IPS-15b (cell line): ENCODE measurements around the gene JMJD1C.

Source experiments
- H3K27me3 ChIP-seq: one replicate; pipeline ENCODE4 v1.6.1; 2013; ENCODE audit warnings: low read length; ENCODE audit not compliant: control insufficient read depth, insufficient read depth
- H3K36me3 ChIP-seq: one replicate; pipeline ENCODE4 v1.6.1; 2013; ENCODE audit warnings: low read length; ENCODE audit not compliant: control insufficient read depth, insufficient read depth
- H3K4me1 ChIP-seq: one replicate; pipeline ENCODE4 v1.6.1; 2013; ENCODE audit warnings: mild to moderate bottlenecking, low read length; ENCODE audit not compliant: control insufficient read depth, insufficient read depth
- H3K4me3 ChIP-seq: one replicate; pipeline ENCODE4 v1.5.1; 2013; ENCODE audit warnings: low read depth, low read length
- H3K9ac ChIP-seq: one replicate; pipeline ENCODE4 v1.6.1; 2013; ENCODE audit warnings: low read depth, mild to moderate bottlenecking, low read length
- H3K9me3 ChIP-seq: one replicate; pipeline ENCODE4 v1.6.1; 2013; ENCODE audit warnings: mild to moderate bottlenecking, low read length; ENCODE audit not compliant: control insufficient read depth, insufficient read depth

JMJD1C gene

GRCh38 chr10:63260103-63260859, 205.5 kb downstream of the JMJD1C start:
- no peaks in the 10 kb centered on the region for H3K36me3 ChIP-seq
- H3K4me1 ChIP-seq = peaks cover 13% of the 10 kb centered on the region
- H3K9me3 ChIP-seq = no peaks in the 10 kb centered on the region
- no peaks in the 10 kb centered on the region for H3K27me3 ChIP-seq
- H3K9ac ChIP-seq = no peak overlapping the region
- no peak overlapping the region for H3K4me3 ChIP-seq

- Histone ChIP-seq H3K4me1 (peaks cover 13% of the 10 kb centered on the region), H3K27me3 (no peaks in the 10 kb centered on the region), H3K4me3 (no peak overlapping the region), H3K9me3 (no peaks in the 10 kb centered on the region), H3K36me3 (no peaks in the 10 kb centered on the region), H3K9ac (no peak overlapping the region)
These were observed 206.7 kb downstream of the JMJD1C start for GRCh38 chr10:63258920-63259678.

- Histone ChIP-seq H3K4me3 (no peak overlapping the region), H3K27me3 (no peaks in the 10 kb centered on the region), H3K9ac (no peak overlapping the region), H3K36me3 (no peaks in the 10 kb centered on the region), H3K4me1 (peaks cover 14% of the 10 kb centered on the region), H3K9me3 (no peaks in the 10 kb centered on the region)
These were observed 208.0 kb downstream of the JMJD1C start for GRCh38 chr10:63257778-63258177.

- Histone ChIP-seq H3K4me1 (peaks cover 10% of the 10 kb centered on the region), H3K9ac (no peak overlapping the region), H3K36me3 (no peaks in the 10 kb centered on the region), H3K9me3 (no peaks in the 10 kb centered on the region), H3K4me3 (no peak overlapping the region), H3K27me3 (no peaks in the 10 kb centered on the region)
These were observed 209.6 kb downstream of the JMJD1C start for GRCh38 chr10:63256009-63256773.

- Histone ChIP-seq H3K9ac (no peak overlapping the region), H3K27me3 (no peaks in the 10 kb centered on the region), H3K4me1 (peaks cover 10% of the 10 kb centered on the region), H3K36me3 (no peaks in the 10 kb centered on the region), H3K4me3 (no peak overlapping the region), H3K9me3 (no peaks in the 10 kb centered on the region)
These were observed 210.5 kb downstream of the JMJD1C start for GRCh38 chr10:63255316-63255715.

- Histone ChIP-seq H3K4me1 (peaks cover 4% of the 10 kb centered on the region), H3K27me3 (no peaks in the 10 kb centered on the region)
These were observed 212.7 kb downstream of the JMJD1C start for GRCh38 chr10:63253040-63253439.

GRCh38 chr10:63252095-63252762, 213.5 kb downstream of the JMJD1C start:
- no peaks in the 10 kb centered on the region for H3K27me3 ChIP-seq
- no peak overlapping the region for H3K9ac ChIP-seq
- H3K36me3 ChIP-seq = no peaks in the 10 kb centered on the region
- peaks cover 4% of the 10 kb centered on the region for H3K4me1 ChIP-seq
- H3K4me3 ChIP-seq = no peak overlapping the region
- no peaks in the 10 kb centered on the region for H3K9me3 ChIP-seq

More at GRCh38 chr10:63253040-63253439, 212.7 kb downstream of the JMJD1C start:
- no peak overlapping the region for H3K4me3 ChIP-seq
- H3K36me3 ChIP-seq = no peaks in the 10 kb centered on the region
- H3K9me3 ChIP-seq = no peaks in the 10 kb centered on the region
- no peak overlapping the region for H3K9ac ChIP-seq

- H3K4me1 ChIP-seq = peaks cover 4% of the 10 kb centered on the region
- no peak overlapping the region for H3K9ac ChIP-seq
- H3K27me3 ChIP-seq = no peaks in the 10 kb centered on the region
- H3K9me3 ChIP-seq = no peaks in the 10 kb centered on the region
- no peak overlapping the region for H3K4me3 ChIP-seq
- H3K36me3 ChIP-seq = no peaks in the 10 kb centered on the region
These were observed 215.7 kb downstream of the JMJD1C start for GRCh38 chr10:63250032-63250431.

GRCh38 chr10:63247771-63248170, 218.0 kb downstream of the JMJD1C start:
- Histone ChIP-seq H3K9me3 (no peaks in the 10 kb centered on the region), H3K4me1 (peaks cover 2% of the 10 kb centered on the region), H3K4me3 (no peak overlapping the region), H3K36me3 (no peaks in the 10 kb centered on the region), H3K27me3 (no peaks in the 10 kb centered on the region), H3K9ac (no peak overlapping the region)

- H3K36me3 ChIP-seq = no peaks in the 10 kb centered on the region
- no peak overlapping the region for H3K9ac ChIP-seq
- no peaks in the 10 kb centered on the region for H3K27me3 ChIP-seq
- H3K9me3 ChIP-seq = no peaks in the 10 kb centered on the region
- no peak overlapping the region for H3K4me3 ChIP-seq
- H3K4me1 ChIP-seq = peaks cover 3% of the 10 kb centered on the region
These were observed 219.4 kb downstream of the JMJD1C start for GRCh38 chr10:63246356-63246755.

- Histone ChIP-seq H3K9me3 (no peaks in the 10 kb centered on the region), H3K4me3 (no peak overlapping the region)
These were observed 223.9 kb downstream of the JMJD1C start for GRCh38 chr10:63241841-63242281.

More at GRCh38 chr10:63241841-63242281, 223.9 kb downstream of the JMJD1C start:
- Histone ChIP-seq H3K36me3 (no peaks in the 10 kb centered on the region), H3K27me3 (no peaks in the 10 kb centered on the region), H3K9ac (no peak overlapping the region), H3K4me1 (peaks cover 7% of the 10 kb centered on the region)
